HG03342 (cell line): ENCODE data around the gene CACNA1I.

Experiments
- ATAC-seq: cut with Tn5 transposase; IDR thresholded peaks from one replicate; pipeline ENCODE4 v1.9.1; 2021; ENCODE audit warnings: mild to moderate bottlenecking, moderate library complexity; ENCODE audit not compliant: unreplicated experiment

The CACNA1I gene

DNA sequence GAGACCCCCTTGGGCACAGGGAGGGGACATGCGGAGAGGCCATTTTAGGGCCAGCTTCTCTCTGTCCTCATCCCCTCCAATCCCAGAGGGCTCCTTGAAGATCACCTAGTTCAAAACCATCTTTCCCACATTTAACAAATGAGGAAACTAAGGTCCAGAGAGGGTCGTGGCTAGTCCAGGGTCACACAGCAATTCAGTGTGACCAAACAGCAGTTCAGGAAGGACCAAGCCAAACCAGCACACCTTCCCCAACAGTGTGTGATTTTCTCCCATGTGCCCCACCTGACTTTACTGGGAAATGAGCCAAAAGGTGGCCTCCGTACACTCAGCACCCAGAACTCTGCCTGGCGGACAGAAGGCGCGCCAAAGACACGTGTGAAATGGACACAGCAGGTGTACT is 51.3 kb downstream of the CACNA1I start:
- ATAC-seq, result no peak

DNA sequence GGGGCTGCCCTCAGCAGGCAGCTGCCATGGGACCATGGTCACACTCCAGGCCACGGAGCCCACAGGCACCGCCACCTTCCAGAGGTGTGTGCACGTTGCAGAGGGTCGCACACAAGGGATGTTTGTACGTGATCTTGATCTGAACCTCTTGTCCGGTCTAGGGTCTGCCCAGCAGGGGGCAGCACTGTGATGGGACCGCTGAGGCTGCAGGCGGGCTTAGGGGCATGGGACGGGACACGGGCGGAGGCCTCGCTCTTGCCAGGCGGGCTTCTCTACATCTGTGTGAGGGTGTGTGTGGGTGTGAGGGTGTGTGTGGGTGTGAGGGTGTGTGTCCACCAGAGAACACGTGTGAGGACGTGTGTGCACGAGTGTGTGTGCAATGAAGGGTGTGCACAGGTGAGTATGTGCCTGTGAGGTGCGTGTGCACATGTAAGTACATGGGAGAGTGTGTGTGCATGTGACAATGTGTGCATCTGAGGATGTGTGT is 52.4 kb downstream of the CACNA1I start:
- no peak for ATAC-seq

DNA sequence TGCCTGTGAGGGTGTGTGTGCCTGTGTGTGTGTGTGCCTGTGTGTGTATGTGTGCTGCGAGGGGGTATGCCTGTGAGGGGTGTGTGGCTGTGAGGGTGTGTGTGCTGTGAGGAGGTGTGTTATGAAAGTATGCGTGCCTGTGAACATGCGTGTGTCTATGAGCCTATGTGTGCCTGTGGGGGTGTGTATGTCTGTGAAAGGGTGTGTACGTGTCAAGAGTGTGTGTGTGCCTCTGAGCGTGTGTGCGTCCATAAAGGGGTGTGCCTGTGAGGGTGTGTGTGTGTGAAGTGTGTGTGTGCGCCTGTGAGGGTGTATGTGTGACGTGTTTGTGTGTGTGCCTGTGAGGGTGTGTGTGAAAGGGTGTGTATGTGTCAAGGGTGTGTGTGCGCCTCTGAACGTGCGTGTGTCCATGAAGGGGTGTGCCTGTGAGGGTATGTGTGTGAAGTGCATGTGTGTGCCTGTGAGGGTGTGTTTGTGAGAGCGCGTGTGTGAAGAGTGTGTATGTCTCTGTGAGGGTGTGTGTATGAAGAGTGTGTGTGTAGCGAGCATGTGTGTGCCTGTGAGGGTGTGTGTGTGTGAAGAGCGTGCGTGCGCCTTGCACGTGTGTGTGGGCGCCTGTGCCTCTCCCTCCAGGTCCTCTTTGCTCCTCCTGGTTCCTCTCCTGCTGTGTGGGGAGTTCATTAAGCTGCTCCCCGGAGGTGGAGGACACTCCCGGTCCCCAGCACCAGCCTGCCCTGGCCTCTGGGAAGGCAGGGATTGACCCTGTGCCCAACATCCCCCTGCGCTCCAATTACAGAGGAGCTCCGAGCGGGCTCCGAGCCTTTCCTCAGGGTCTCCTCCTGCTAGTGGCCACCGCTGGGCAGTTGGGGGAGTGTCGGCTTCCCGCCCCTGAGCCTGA is 53.3 kb downstream of the CACNA1I start:
- no peak for ATAC-seq

DNA sequence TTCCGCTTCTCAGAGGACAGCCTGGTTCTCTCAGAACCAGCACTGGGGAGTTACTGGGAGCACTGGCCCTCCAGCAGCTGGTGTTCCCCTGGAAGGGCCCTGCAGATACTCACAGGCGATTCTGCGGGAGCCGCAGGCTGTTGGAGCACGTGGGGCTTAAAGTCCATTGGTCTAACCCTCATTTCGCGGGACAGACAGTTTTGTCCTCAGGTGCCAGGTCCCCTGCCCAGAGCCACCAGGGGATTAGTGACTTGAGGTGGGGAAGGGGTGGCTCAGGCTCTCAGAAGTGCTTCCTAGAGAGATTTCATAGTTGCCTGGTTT is 53.9 kb downstream of the CACNA1I start:
- no peak for ATAC-seq

DNA sequence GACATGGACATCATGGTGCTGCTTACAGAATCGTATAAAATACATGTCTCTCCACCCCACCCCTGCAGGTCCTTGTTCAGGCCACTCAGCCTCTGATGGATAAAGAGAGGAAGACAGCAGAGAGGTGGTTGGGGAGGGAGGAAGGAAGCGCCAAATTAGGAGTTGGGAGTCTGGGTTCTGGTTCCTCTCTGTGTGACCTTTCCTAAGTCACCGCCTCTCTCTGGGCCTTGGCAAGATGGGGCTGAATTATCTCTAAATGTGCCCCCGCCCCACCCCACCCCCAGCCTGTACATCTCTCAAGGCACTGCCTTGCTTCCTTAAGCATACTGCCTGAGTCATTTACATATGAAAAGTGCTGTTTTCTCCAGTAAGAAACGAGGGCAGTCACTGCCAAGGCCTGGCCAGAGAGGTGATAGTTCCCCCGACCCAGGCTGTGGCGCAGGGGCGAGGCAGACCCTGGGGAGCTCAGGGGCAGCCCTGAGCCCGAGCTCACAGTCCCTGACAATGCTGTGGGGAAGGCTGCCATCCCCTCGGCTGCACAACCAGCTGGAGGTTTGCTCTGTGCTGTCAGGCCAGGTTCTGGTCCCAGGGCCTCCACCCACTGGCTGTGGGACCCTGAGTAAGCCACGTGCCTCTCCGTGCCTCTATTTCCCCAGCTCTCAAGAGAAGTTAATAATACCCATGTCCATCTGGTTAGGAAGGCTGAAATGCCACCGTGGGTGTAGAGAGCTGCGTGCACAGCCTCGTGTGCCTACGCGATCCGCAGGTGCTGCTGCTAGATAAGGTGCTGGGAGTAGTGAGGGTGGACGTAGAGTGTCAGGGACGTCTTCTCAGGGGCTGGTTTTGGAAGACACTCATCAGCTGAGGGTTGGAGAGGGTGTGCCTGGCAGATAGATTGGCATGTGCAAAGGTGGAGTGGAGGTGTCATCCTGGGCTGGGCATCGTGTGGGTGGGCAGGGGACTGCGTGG is 55.3 kb downstream of the CACNA1I start:
- ATAC-seq, result no peak

- ATAC-seq, result no peak
Observed at GRCh38 chr22:39627208-39627607, 56.7 kb downstream of the CACNA1I start.

DNA sequence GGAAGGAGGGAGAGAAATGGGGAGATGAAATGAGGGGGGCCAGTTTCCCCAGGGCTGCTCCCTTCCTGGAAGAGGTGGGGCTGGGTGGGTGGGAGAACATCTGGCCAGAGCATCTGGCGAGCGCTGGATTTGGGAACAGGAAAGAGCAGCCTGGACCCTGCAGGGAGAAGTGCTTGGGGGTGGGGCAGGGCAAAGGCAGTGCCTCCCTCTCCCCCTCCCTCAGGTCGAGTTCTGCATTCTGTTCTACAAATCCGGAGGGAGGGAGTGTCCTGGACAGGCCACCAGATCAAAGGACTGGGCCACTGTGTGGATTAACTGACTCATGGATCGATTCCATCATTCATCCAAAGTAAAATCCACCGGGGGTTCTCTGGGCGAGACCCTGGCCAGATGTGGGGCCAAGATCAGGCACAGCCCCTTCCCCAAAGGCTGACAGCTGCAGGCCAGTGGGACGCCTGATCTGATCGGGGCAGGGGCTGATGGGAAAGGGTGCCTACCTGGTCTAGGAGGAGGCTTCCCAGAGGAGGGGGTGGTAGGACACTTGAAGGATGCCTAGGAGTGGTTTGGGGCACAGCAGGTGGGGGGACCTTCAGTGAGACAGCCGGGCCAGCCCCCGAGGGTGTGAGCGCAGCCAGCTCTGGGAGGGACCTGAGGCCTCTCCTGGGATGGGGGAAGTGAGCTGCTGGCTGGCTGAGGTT is 57.5 kb downstream of the CACNA1I start:
- no peak for ATAC-seq

GRCh38 chr22:39628563-39629080 is 58.1 kb downstream of the CACNA1I start:
- no peak for ATAC-seq

GRCh38 chr22:39629851-39630250 is 59.3 kb downstream of the CACNA1I start:
- ATAC-seq, result no peak

GRCh38 chr22:39630721-39631120 is 60.2 kb downstream of the CACNA1I start:
- ATAC-seq, result no peak

- no peak for ATAC-seq
Observed at GRCh38 chr22:39631381-39632286, 61.1 kb downstream of the CACNA1I start.

DNA sequence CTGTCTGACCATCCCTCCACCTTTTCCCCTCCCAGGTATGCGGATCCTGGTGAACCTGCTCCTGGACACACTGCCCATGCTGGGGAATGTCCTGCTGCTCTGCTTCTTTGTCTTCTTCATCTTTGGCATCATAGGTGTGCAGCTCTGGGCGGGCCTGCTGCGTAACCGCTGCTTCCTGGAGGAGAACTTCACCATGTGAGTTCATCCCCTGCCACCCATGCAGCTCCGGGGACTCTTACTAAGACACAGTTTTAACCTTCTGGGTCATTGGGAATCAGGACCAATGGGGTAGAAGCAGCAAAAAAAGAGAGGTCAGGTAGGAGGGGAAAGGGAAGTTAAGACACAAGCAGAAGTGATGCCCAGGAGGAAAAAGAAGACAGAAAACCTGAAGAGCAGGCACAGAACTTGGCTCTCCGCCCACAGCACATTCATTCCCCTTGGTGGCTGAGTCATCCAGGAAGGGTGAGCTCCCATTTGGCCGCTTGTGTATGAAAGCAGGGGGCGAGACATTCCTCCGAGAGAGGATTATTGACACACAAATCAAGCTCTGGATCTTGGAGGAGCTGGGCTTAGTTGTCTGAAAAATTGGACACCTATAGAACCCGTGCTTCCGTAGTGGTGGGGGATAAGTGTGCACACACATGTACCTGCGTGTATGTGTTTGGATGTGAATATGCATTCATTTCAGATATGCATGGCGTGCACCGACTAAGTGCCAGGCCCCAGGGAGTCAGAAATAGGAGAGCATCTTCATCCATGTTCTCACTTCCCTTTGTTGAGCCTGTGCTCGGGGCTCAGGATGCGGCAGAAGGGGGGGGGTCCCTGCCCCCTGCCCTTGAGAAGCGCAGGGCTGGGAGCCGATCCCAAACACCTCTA is 64.2 kb downstream of the CACNA1I start:
- no peak for ATAC-seq

- no peak for ATAC-seq
Observed at GRCh38 chr22:39635719-39636118, 65.2 kb downstream of the CACNA1I start.

DNA sequence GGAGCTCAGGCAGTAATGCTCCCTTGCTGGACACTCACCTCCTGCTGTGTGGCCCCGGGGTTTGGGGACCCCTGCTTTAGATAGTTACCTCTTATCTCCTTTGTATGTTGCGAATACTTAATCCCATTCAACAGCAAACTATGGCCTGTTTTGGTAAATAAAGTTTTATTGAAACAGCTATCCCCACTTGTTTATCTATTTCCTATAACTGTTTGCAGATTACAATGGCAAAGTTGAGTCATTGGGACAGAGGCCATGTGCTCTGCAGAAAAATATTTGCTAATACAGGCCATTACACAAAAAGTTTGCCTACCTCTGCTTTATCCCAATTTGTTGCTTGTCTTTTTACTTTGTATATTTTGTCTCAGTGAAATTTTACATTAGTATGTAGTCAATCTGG is 68.4 kb downstream of the CACNA1I start:
- no peak for ATAC-seq

GRCh38 chr22:39641660-39642310 is 71.2 kb downstream of the CACNA1I start:
- no peak for ATAC-seq

DNA sequence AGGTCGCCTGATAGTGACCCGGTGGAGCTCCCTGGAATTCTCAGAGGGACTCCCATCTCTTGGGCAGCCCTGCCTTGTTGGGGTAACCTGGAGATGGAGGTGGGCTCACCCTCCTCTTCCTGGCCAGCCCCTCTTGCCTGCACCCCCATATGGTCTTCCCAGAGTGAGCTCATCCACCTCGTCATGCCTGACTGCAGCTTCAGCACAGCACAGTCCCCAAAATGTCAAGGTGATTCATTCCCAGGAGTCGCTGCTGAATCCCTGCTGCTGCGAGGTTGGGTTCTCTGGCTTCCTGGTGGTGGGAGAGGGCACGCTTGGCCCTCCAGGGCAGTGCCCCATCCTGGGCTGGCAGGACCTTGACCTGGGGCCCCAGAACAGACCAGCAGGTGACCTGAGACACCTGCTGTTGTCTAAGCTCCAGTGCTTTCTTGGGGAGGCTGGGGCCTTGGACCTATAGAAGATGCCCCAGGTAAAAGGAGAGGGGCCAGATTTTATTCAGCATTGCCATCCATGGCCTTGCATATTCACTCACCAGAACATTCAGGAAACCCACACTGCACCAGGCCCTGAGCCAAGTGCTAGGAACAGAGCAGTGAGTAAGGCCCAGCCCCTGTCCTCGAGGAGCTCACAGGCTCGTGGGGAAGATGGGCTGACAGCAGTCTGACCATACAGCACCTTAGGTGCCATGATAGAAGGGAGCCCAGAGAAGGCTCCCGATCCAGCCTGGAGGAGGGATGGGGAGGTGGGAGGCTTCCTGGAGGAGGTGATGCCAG is 72.9 kb downstream of the CACNA1I start:
- no peak for ATAC-seq

DNA sequence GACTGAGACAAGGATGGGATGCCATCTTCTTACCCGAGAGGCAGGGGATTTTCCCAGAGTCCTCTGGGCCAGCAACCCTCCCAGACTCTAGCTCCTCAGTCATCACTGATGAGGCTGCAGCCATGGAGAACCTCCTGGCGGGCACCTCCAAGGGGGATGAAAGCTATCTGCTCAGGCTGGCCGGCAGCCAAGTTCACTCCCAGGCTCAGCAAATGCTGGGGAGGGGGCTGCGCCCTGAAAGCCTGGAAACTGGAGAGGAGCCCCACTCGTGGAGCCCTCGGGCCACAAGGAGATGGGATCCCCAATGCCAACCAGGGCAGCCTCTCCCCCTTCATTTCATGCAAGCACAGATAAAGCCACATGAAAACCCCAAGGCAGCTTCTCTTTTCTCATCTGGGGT is 75.0 kb downstream of the CACNA1I start:
- ATAC-seq, result no peak
